HG03135 (cell line): ENCODE results near the gene MEGF6.

Experiments
- ATAC-seq: cut with Tn5 transposase; IDR thresholded peaks from one replicate; pipeline ENCODE4 v1.9.1; 2021; ENCODE audit warnings: mild to moderate bottlenecking, moderate library complexity; ENCODE audit not compliant: unreplicated experiment

Gene MEGF6

DNA sequence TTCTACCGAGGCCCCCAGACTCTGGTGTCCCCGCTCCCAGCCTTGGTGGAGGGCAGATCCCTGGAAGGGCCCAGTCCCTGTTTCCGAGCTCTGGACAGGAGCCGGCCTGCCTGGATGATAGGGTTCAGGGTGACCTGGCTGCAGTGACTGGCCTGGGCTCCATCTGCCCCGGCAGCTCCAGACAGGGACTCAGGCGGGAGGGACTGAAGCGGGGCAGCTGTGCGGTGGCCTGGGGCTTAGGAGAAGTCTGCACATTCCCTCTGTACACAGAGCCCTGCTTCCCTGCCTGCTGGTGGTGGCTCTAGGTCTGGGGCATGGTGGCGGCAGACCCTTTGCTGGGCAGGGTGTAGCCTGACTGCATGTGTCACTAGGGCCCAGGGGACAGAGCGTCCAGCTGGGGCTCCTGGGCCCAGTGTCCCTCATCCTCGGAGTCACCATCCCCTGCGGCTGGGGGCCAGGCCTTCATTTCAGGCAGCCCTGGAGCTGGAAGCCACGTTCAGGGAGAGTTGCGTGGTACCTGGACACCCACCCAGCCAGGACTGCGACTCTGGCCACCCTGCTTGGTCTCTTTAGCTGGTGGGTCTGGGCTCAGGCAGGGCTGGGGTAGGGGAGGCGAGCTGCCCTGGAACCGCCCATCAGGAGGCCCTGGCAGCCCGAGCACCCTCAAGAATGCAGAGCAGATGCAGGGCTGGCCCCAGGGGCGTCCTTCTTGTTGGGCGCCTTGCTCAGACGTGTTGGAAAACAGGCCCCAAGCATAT lies 147.2 kb downstream of the MEGF6 start:
- no peak for ATAC-seq

DNA sequence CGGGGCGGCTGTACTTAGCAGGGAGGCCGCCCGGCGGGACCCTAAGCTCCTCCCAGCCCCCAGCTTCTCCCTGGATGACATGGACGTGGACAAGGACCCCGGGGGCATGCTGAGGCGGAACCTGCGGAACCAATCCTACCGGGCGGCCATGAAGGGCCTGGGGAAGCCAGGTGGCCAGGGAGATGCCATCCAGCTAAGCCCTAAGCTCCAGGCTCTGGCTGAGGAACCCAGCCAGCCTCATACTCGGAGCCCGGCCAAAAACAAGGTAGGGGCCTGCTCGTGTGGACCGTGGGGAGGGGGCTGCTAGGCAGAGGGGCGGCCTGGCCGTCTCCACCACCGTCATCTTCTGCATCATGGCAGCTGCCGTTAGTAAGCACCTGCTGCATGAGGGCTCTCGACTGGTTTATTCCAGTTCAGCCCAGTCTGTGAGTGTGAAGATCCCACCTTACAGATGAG lies 147.9 kb downstream of the MEGF6 start:
- ATAC-seq: no peak

DNA sequence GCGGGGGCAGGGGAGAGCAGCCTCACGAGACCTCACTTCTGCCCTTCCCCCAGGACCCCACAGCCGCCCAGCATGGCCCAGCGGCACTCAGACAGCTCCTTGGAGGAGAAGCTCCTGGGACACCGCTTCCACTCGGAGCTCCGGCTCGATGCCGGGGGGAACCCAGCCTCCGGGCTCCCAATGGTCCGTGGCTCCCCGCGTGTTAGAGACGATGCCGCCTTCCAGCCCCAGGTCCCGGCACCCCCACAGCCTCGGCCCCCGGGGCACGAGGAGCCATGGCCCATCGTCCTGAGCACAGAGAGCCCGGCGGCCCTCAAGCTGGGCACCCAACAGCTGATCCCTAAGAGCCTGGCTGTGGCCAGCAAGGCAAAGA lies 148.3 kb downstream of the MEGF6 start:
- ATAC-seq: no peak

DNA sequence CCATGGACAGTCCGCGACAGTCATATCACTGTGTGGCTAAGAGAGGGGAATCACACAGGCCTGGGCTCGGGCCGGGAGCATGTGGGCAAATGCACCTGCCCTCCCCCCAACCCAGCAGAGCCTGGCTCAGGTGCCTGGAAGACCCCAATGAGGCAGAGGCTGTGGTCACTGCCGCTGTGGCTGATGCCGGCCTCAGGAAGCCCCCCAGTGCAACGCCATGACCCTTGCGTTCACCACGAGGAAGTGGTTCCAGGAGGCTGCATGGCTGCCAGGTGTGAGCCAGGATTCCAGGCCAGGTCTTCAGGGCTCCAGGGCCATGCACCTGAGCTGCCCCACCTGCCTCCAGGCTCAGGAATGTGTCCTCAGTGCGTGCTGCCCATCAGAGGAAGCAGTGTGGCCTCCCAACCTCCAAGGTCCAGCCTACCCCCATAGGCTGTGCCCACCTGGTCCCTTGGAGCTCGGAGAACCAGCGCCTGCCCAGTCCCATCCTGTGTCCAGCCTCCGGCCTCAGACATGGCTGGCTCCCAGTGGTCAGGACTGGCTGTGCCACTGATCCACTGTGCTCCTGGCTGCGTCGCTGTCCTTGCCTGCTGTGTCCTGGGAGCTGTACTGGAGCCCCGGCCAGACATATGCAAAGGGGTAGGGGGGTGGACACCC lies 148.8 kb downstream of the MEGF6 start:
- no peak for ATAC-seq

DNA sequence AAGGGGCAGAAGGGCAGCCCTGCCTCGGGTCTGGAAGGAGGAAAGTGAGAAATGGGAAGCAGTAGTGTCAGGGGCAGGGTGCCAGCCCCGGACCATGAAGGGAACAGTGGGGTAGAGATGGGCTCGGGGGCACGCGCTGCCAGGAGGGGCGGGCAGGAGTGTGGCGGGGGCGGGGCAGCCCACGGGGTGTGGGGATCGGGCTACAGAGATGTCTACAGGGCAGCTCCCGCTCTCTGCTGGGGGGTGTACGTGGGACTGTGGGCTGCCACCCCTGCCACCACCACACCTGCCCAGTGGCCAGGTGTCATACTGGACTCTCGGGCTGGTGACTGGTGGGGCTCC lies 149.4 kb downstream of the MEGF6 start:
- ATAC-seq: no peak

DNA sequence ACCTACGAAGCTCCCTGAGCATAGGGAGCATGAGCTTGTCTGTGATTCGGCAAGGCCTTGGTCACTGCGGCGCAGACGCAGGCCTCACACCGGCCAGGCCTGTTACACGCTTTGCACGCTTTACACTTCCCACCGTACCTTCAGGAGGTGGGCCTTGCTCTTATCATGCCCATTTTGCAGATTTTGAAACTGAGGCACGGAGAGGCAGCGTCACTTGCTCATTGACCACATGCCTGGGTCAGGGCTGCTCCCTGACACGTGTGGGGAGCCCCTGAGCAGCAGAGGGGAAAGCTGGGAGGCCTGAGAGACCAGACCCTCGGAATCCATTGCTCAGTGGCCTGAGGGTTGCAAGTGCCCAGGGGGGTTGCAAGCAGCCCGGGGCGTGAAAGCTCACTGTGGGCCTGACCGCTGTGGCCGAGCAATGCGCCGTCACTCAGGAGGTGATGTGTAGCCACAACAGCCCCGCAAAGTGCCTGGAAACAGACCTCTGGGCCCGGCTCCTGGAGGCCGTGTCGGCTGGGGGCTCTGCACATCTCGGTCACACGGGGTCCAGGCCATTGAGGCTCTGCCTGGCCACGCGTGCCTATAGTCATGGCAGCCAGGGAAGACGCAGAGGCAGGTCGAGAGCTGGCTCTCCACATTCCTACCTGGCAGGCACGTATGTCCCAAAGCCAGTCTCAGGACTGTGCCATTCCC lies 149.9 kb downstream of the MEGF6 start:
- no peak for ATAC-seq

DNA sequence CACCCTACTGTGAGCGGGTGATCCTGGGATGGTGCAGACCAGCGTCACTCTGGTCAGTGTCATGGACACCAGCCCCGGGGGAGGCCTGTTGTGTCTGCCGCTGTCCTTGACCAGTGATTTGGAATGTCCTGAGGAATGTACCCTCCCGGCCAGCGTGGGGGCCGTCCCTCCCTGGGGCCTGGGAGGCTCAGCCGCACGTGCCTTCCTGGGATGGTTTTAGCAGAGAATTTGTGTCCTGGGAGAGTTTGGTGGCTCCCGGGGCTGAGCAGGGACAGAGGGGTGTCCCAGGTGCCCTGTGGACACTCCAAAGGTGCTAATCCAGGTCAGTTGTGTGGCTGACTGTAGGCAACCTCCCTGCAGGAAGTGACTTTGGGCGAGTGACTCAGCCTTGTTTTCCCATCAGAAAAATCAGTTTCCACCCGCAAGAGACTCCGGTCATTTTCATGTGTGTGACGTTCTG lies 150.6 kb downstream of the MEGF6 start:
- ATAC-seq: no peak

DNA sequence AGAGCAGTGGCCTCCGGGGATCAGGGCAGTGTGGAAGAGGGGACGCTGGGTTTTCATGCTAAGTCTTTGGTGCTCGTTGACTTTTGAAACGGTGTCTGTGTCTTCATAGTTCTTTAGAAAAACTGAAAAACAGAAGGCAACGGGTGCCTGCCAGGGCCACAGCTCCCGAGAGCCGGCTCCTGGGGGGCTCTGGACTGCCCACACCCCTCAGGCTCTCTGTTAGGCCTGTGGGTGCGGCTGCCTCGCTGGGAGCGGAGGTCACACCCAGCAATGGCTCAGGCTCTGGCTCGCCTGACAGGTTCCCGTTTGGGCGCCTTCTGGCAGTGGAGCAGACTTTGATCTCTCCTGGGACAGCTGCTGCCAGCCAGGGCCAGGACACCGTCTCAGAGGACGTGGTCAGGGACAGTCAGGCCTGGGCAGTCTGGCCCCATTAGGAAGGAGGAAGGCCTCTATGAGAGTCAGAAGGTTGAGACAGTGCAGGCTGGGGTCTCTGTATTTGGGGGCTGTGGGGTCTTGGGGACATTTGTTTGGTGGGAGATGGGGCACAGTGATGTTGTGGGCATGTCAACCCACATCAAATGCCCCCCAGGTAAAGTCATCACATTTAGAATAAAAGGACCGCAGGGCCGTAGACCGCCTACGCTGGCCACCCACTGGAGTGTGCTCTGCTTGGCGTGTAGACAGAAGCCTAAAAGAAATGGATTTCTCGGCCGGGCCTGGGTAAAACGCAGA lies 151.2 kb downstream of the MEGF6 start:
- ATAC-seq: no peak

DNA sequence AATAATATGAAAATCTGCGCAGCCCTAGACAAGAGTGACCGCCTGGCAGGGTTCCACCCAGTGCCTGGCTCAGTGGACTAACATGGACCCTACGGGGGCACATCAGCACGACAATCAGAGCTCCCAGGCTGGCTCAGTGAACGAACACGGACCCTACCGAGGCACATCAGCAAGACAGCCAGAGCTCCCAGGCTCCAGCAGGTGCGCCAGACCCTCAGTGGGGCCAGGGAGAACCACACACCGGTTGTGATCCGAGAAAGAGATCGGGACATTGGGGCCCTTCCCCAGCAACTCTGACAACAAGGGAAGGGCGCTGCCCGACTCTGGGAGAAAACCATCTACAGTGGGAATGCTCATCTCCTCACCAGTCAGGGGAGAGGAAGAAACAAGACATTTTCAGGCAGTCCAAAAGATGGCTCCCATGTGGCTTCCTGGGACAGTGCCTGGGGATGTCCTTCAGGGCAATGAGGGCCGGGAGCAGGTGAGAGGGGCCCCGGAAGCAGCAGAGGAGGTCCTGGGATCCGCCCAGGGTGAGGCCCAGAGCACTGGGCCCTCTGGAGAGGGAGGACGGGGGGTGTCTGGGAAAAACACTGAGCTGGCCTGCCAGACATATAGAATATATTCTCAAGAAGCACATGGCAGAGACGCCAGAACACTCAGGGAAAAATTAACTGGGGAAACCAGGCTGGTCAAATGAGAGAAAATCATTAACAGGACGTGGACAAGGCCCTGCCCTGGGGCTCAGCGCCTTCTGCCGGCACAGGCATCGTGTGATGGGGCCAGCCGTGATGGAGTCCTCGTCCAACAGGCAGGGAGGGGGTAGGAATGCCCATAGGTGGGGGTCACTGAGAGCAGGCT lies 152.0 kb downstream of the MEGF6 start:
- no peak for ATAC-seq

DNA sequence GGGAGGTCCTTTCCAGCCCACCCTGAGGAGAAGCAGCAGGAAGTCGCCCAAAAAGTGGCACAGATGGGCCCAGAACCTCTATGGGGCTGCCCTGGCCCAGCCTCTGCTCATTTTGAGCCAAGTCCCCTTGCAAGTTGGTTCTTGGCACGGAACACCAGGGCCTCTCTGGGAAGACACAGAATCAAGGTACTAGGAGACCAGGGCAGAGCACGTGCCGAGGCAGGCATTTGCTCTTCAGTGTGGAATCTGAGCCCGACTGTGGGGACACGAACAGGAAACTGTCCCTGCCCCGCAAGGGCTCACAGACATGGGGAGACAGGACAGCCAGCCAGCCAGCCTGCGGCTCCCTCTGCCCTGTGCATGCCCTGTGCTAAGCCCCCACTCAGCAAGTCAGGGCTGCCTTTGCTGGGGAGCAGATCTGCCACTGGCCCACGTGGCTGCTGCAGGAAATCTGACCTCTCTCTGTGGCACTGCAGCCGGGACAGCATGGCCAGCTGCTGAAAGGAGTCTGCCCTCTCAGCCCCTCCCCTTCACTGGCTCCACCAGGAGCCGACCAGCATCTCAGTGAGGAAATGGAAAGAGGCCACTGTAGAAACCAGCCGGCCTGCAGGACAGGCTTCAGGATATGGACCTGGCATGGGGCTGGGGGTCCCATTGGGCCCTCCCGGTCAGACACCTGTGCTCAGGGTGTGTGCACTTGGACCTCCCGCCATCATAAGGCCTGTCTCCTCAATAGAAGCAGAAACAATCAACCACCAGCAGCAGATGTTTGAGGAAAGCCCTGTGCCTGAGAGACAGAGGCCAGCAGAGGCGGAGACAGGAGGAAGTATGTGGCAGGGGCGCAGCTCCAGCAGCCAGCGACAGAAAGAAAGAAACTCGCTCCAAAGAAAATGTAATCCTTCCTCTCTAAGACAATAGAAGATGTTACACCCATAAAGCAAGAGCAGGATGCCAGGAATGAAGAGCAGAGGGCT lies 153.1 kb downstream of the MEGF6 start:
- no peak for ATAC-seq

DNA sequence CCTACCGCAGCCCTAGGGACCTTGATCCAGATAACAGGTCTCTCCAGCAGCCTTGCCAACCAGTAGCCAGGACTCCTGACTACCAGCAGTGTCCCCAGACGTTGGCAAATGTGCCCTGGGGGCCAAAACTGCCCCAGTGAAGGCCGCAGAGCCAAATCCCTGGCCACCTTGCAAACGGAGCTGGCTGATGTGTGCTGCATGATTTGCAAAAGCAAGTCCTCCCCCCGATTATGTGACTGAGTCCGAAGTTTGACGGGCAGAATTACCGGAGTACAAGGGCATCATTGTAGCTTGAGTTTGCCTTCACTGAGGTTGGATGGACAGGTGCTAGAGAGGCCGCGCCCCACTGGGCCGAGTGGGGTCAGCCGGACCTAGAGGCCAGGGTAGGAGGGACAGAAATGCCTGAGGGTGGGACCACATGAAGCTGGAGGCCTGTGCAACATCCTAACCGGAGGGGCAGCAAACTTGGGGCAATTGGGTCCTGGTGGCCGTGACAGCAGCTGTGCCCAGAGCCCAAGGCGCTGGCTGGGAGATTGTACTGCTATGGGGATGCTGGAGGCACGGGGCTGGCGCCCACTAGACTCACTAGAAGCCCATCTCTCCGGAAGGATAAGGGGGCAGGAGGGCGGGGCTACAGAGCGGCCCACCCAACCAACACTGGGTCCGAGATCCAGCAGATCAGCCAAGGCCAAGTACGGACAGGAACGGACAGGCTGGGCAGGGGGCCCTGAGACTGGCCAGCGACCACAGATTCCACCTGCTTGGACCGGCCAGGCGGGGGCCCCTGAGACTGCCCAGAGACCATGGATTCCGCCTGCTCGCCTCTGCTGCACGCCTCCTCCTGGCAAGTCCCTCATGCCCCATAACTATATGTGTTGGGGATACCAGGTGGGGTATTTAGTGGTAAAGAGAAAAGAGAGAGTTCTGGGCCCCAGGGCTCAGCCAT lies 154.1 kb downstream of the MEGF6 start:
- ATAC-seq: no peak

DNA sequence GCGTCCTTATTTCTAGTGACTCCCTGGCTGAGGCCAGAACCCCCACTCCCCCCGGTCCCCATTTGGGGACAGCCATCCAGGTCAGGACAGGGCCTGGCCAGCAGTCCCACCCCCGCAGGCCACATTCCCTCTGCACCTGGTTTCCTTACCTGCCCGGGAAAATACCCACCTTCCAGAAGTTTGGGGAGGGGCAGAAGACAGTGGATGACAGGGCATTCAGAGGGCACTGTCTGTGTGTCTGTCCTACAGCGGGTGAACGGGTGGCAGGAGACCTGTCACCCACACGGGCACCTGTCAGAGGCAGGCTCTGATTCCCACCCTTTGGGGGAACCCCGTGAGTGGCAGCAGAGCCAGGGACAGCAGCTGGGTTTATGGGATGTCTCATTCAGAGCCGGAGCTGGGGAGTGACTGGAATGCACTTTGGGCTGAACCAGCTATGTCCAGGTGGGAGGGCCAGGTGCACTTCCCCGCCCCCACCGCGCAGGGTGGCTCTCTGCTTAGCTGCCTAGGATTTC lies 154.8 kb downstream of the MEGF6 start:
- ATAC-seq: no peak

DNA sequence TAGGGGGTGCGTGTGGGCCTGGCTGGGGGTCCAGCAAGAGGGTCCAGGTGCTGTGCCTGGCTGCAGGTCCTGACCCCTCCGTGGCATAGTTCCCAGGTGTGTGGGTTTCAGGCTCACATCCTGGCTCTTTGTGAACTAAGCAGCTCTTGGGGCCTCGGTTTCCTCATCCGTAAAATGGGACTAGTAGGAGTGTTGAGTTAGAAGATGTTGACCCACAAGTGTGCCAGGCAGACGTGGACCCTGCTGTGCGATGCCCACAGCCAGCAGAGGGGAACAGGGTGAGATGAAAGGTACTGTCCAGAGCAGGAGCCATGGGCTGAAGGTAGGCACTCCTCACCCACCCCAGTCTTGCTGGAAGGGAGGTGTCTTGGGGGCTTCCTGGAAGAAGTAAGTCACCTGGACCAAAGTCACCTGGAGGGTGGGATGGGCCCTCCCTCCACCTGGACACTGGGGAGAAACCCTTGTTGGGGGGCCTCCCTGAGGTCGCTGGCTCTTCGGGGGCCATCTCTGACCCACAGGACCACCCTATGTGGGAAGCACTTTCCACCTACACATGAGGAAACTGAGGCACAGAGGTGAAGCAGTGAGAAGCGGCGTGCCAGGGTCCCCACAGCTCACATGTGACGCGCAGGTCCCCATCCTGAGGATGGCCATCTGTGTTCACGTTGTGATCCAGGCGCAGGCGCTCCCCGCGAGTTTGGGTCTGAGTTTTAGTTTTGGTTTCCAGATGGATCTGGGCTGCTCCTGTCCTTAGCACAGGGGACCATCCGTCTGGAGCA lies 155.4 kb downstream of the MEGF6 start:
- ATAC-seq: no peak

DNA sequence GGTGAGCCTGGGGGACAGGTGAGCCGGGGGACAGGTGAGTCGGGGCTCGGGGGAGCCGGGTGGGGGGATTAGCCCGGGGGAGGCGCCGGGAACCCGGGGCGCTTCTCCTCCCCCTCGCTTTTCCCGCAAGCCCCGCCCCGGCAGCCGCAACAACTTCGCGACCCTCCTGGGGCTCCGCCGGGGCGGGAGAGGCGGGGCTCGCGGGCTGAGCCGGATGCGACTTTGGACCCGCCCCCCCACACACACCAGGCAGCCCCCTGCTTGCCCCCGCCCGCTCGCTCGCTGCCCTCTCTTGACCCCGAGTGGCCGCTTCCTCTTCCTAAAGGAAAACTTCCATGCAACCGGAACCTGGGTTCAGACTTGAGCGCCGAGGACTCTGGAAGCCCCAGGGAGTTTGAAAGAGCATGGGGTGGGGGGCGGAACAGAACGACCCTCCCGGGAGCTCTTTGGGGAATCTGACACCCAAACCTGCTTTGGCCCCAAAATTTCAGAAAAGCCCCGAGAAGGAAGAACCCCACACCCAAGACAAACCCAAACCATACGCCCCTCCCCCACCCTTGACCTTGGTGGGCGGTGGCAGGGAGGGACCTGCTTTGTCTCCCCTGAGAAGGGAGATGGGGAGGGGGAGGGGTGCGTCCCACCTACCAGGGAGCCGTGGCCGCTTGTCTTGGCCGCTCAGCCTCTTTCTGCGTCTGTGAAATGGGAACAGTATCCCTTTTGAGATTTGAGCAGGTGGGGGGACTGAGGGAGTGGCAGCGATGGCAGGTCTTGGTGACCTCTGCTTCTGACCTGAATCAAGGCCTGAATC lies 156.3 kb downstream of the MEGF6 start:
- ATAC-seq: no peak

DNA sequence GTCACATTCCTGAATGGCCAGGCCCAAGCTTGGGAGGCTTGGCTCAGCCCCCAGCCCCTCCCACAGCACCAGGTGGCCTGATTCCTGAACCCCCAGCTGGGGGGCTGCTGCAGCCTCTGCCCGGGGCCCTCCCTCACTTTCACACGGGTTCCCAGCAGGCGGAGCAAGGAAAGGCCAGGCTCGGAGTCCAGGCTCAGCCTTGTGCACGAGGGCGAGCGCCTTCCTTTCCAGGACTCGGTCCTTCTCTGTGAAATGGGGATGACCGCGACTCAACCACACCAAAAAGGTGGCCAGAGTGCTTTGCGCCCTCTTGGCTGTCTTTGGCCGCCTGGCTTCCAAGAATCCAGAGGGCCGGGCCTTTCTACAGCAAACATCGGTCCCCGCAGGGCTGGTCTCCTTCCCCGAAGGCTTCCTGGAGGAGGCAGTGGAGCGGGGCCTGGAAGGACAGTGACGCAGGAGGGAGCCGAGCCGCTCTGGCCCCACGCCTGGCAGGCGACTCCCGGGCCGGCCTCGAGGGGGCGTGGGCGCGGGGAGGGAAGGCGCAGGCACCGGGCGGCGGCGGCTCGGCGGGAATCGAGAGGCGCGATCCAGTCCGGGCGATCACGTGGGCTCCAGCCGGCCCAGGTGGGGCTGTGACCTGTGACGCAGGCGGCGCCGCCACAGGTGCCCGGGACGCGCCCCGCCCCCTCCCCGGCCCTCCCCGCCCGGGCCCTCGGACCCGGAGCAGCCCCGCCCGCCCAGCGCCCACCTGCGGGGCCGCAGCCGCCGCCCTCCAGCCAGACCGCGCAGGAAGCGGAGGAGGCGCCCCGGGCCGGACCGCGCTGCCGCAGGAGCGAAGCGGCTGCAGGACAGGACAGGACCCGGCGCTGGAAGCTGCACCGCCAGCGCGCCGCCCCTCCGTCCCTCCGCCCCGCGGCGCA lies 157.2 kb downstream of the MEGF6 start, which contains the start of gene ARHGEF16:
TSS of gene ARHGEF16 (plus strand) at position 775 of the 920 bp plus-strand sequence. CDS start 8,420 bp downstream, outside the sequence.
- ATAC-seq: no peak
